ENCODE data around the gene CERS6. TPM values are rescaled to one million over a fixed set of nuclear protein-coding genes. Genes with fewer than 3 reads are reported as not detected.
"Not testable (repeated sequence)": the region's sequence is repeated elsewhere in the genome, so short reads cannot be mapped to it uniquely, and the experiment has no call there.

CERS6 gene
- total RNA-seq, 2 donors from 2014 or later = 12.5 to 16.3 TPM

GRCh38 chr2:168482952-168483831, 27.1 kb downstream of the CERS6 start:
- intact Hi-C loops (cut with DNase I) = no loop called here
- H3K27me3 ChIP-seq = no peaks in the 10 kb centered on the region
- H3K27ac ChIP-seq = no peak overlapping the region
- no peaks in the 10 kb centered on the region for H3K9me3 ChIP-seq
- peaks cover 7% of the 10 kb centered on the region for H3K4me1 ChIP-seq
- H3K36me3 ChIP-seq (replicated peaks in 1 of 2; ENCODE audit: insufficient read depth in 1 of 2, low read depth in 2 of 2) = no peaks in the 10 kb centered on the region
- no peak for ATAC-seq
- TF ChIP-seq CTCF (IDR thresholded peaks at IDR 0.05) (no peak), POLR2A (IDR thresholded peaks at IDR 0.05) (no peak)
- DNase-seq = no peak
- H3K4me3 ChIP-seq = no peak overlapping the region
- WGBS, 2 donors = 91 to 92% methylated on average over 9 of the region's 9 CpGs

DNA sequence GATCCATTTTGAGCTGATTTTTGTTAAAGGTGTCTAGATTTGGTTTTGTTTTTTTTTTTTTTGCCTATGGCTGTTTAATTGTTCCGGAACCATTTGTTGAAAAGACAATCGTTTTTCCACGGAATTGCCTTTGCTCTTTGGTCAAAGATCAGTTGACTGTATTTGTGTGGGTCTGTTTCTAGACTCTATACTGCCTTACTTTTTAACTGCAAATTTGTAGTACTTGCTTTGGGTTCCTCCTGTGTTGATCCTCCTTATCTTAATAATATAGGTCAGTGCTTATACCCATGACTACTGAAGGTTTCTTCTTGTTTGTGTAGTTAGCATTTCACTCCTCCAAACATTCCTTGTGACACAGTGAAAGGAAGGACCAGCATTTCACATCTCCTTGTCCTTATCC, 30.4 kb downstream of the CERS6 start:
- TF ChIP-seq CTCF (IDR thresholded peaks at IDR 0.05) = no peak
- H3K9me3 ChIP-seq = no peaks in the 10 kb centered on the region
- ATAC-seq (no peak), DNase-seq (no peak)
- H3K27me3 ChIP-seq = no peaks in the 10 kb centered on the region
- no peaks in the 10 kb centered on the region for H3K36me3 ChIP-seq (replicated peaks in 1 of 2; ENCODE audit: insufficient read depth in 1 of 2, low read depth in 2 of 2)
- no peak overlapping the region for H3K4me3 ChIP-seq
- no peak overlapping the region for H3K27ac ChIP-seq
- no peaks in the 10 kb centered on the region for H3K4me1 ChIP-seq
- intact Hi-C loops (cut with DNase I) = no loop called here
- 76 to 86% methylated on average over 3 of the region's 3 CpGs for WGBS, 2 donors

DNA sequence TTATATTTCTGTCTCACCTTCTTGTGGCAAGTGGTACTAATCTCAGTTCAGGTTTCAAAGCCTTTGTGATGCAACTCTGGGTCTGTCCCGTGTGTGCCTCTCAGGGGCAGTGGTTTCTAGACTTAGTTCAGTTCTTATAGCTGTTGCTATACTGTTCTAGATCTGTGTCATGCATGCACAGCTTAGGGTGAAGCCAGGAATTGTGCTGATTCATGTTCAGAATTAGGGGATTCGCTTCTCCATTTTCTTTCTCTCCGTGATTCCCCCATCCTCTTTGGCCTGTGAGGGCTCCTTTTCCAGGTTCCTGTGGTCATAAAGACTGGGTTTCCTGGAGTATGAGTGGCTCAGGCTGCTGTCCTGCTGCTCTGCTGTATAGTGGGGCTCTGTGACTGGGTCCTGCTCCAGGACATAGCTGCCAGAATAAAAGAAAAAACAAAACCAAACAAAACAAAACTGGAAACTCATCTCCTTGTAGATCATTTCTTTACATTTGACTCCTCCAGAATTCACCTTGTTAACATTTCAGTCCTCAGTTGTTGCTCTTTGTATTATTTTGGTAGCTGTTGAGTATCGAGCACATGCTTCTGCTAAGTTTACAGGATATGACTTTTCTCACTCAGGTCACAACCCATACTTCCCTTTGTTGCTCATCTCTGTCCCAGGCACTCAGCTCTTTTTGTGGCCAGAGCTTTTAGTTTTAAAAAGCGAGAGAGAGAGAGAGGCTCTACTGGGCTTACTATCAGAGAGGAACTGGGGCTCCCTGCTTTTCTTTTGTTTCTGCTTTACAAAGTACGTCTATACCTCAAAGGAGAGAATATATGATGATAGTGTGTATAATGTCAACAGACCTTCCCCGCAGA, 34.2 kb downstream of the CERS6 start:
- whole genome bisulfite sequencing, 2 donors = 59 to 72% methylated on average over 7 of the region's 7 CpGs
- Histone ChIP-seq H3K27me3 (no peaks in the 10 kb centered on the region), H3K27ac (peak overlapping the region in 1 of 4 donors; percentile 46), H3K4me3 (no peak overlapping the region), H3K36me3 (replicated peaks in 1 of 2; ENCODE audit: insufficient read depth in 1 of 2, low read depth in 2 of 2) (no peaks in the 10 kb centered on the region), H3K9me3 (no peaks in the 10 kb centered on the region), H3K4me1 (no peaks in the 10 kb centered on the region)
- no peak for ATAC-seq
- intact Hi-C loops (cut with DNase I) = no loop called here
- peak in 1 of 4 donors; percentile 14 for DNase-seq
- no peak for TF ChIP-seq CTCF (IDR thresholded peaks at IDR 0.05)
- TF ChIP-seq POLR2A (IDR thresholded peaks at IDR 0.05) = no peak

DNA sequence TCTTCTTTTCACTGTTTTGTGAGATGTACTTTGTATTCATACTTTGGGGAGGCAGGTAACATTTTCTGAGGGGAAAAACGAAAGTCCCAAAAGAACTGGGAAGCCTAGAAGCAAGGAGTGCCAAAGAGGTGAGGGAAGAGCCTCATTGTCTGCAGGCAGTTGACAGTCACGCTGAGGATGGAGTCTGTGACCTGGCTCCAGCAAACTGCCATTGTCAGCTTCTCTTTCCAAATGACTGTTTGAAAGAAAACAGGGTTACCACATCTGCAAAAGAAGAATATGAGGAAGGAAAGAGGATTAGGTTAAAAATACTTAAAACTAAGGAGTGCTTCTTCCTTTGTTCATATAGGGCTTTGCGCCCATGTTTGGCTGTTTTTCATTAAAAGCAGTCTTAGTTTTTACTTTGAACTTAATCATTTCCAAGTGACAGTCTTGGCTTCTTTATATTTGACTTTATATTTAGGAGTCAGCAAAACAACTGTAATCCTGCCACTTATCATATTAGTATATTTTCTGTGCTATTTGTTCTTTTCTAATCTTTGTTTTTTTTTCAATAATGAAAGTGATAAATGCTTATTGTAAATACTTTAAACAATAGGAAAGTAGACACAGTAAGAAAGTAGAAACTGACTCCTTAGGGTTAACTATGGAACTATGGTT, 35.0 kb downstream of the CERS6 start:
- intact Hi-C loops (cut with DNase I) = no loop called here
- ATAC-seq (no peak), DNase-seq (no peak)
- Histone ChIP-seq H3K9me3 (no peaks in the 10 kb centered on the region), H3K4me1 (no peaks in the 10 kb centered on the region), H3K27me3 (no peaks in the 10 kb centered on the region), H3K36me3 (replicated peaks in 1 of 2; ENCODE audit: insufficient read depth in 1 of 2, low read depth in 2 of 2) (no peaks in the 10 kb centered on the region), H3K4me3 (no peak overlapping the region), H3K27ac (peak overlapping the region in 1 of 4 donors; percentile 46)
- TF ChIP-seq POLR2A (IDR thresholded peaks at IDR 0.05) = no peak
- no peak for TF ChIP-seq CTCF (IDR thresholded peaks at IDR 0.05)
- WGBS, 2 donors = 59% methylated on average over 3 of the region's 3 CpGs

DNA sequence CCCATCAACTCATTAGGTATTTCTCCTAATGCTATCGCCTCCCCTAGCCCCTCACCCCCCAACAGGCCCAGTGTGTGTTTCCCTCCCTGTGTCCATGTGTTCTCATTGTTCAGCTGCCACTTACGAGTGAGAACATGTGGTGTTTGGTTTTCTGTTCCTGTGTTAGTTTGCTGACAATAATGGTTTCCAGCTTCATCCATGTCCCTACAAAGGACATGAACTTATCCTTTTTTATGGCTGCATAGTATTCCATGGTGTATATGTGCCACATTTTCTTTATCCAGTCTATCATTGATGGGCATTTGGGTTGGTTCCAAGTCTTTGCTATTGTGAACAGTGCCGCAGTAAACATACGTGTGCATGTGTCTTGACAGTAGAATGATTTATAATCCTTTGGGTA, 35.7 kb downstream of the CERS6 start:
- intact Hi-C loops (cut with DNase I); H3K4me1 ChIP-seq; DNase-seq; H3K27me3 ChIP-seq; H3K36me3 ChIP-seq (replicated peaks in 1 of 2; ENCODE audit: insufficient read depth in 1 of 2, low read depth in 2 of 2); H3K9me3 ChIP-seq; H3K27ac ChIP-seq; ATAC-seq; H3K4me3 ChIP-seq: not testable (repeated sequence)
- 90 to 94% methylated on average over 4 of the region's 4 CpGs for WGBS, 2 donors

DNA sequence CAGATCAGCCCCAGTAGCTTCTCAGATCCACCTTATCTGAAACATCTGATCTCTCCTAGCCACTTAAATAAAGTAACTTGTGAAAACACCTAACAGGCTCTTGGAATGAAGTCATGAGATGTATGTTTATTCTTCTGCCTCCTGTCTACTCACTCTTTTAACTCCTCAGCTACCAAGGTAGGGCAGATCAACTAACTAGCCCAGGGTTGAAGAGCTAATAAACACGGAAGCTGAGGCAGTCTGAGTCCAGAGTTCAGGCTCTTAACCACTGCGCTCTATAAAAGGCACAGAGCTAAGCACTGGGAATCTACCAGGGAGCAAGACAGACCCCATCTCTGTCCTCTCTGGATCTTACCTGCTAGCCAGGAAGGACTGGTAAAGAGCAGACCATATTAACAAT, 37.1 kb downstream of the CERS6 start:
- H3K36me3 ChIP-seq (replicated peaks in 1 of 2; ENCODE audit: insufficient read depth in 1 of 2, low read depth in 2 of 2); H3K4me3 ChIP-seq; H3K9me3 ChIP-seq; H3K4me1 ChIP-seq; DNase-seq; intact Hi-C loops (cut with DNase I); H3K27me3 ChIP-seq; H3K27ac ChIP-seq; ATAC-seq: not testable (repeated sequence)
- WGBS, 2 donors = 85 to 92% methylated on average over 2 of the region's 2 CpGs

Measured in body of pancreas (tissue), 4 donors.